DND-41 (cell line): Measurements from ENCODE around the gene TMEM8B.

ENCODE experiments used
- ATAC-seq: fragments of 200-7000 bp; cut with Tn5 transposase; 3 replicates; pipeline ENCODE4 v1.9.1; 2021; ENCODE audit warnings: low read depth; ENCODE audit not compliant: insufficient read depth
- DNase-seq: peaks from one replicate; pipeline ENCODE4 v3.0.0-alpha.2; 2020
- H2AFZ ChIP-seq: 2 replicates; pipeline ENCODE4 v1.6.0; 2012; ENCODE audit warnings: low read depth, low read length
- H3K27ac ChIP-seq: 2 replicates; pipeline ENCODE4 v1.5.1; 2012; ENCODE audit warnings: low read length, inconsistent platforms
- H3K27me3 ChIP-seq: fragments of 200-600 bp; sonication (generic); 2 replicates; pipeline ENCODE4 v1.6.0; 2012; ENCODE audit warnings: low read length, mild to moderate bottlenecking, inconsistent platforms; ENCODE audit not compliant: insufficient read depth, poor library complexity
- H3K36me3 ChIP-seq: 2 replicates; pipeline ENCODE4 v1.5.1; 2012; ENCODE audit warnings: low read length, inconsistent platforms; ENCODE audit not compliant: insufficient read depth
- H3K4me1 ChIP-seq: 2 replicates; pipeline ENCODE4 v1.5.1; 2012; ENCODE audit warnings: mild to moderate bottlenecking, low read length; ENCODE audit not compliant: insufficient read depth
- H3K4me2 ChIP-seq: 2 replicates; pipeline ENCODE4 v1.6.0; 2012; ENCODE audit warnings: mild to moderate bottlenecking, moderate library complexity, low read length, inconsistent platforms; ENCODE audit not compliant: insufficient read depth
- H3K4me3 ChIP-seq, 2 experiments: fragments of 200-600 bp in 1 of 2; shearing (Covaris generic) in 1 of 2; 2 replicates each; pipeline ENCODE4 v1.5.1; 2012 to 2016; ENCODE audit warnings: inconsistent platforms in 2 of 2, low read length in 2 of 2, mild to moderate bottlenecking in 2 of 2, low read depth in 1 of 2, moderate library complexity in 1 of 2
- H3K79me2 ChIP-seq: 2 replicates; pipeline ENCODE4 v1.6.0; 2012; ENCODE audit warnings: low read length, inconsistent platforms; ENCODE audit not compliant: insufficient read depth
- H3K9ac ChIP-seq: 2 replicates; pipeline ENCODE4 v1.6.0; 2012; ENCODE audit warnings: low read depth, mild to moderate bottlenecking, inconsistent platforms, low read length, moderate library complexity
- H3K9me3 ChIP-seq: 2 replicates; pipeline ENCODE4 v1.5.1; 2012; ENCODE audit warnings: low read length, moderate library complexity, mild to moderate bottlenecking, inconsistent platforms; ENCODE audit not compliant: insufficient read depth, severe bottlenecking
- H4K20me1 ChIP-seq: 2 replicates; pipeline ENCODE4 v1.6.0; 2012; ENCODE audit warnings: low read length; ENCODE audit not compliant: insufficient read depth
- CTCF ChIP-seq: IDR thresholded peaks from 2 replicates; pipeline ENCODE4 v1.5.1; 2012; ENCODE audit warnings: borderline replicate concordance, low read length, moderate library complexity, mild to moderate bottlenecking; ENCODE audit not compliant: poor library complexity, severe bottlenecking; ENCODE audit errors: extremely low read depth
- EZH2 ChIP-seq: IDR thresholded peaks from 3 replicates; pipeline ENCODE4 v1.6.1; 2012; ENCODE audit warnings: borderline replicate concordance, low read depth, mild to moderate bottlenecking, moderate library complexity, low read length, inconsistent platforms; ENCODE audit not compliant: severe bottlenecking

The TMEM8B gene

GRCh38 chr9:35789541-35789940 is 39.5 kb upstream of the TMEM8B start:
- Histone ChIP-seq H3K4me1 (no peaks in the 10 kb centered on the region), H2AFZ (no peak overlapping the region), H3K79me2 (no peaks in the 10 kb centered on the region), H3K27me3 (no peaks in the 10 kb centered on the region), H3K36me3 (peaks cover 15% of the 10 kb centered on the region), H3K9ac (no peak overlapping the region), H3K27ac (no peak overlapping the region), H3K9me3 (no peaks in the 10 kb centered on the region), H4K20me1 (no peaks in the 10 kb centered on the region), H3K4me3 (no peak overlapping the region), H3K4me2 (no peak overlapping the region)
- DNase-seq (no peak), ATAC-seq (no peak)
- TF ChIP-seq CTCF (no peak), EZH2 (no peak)

GRCh38 chr9:35790025-35790384 is 39.0 kb upstream of the TMEM8B start:
- Histone ChIP-seq H3K4me2 (no peak overlapping the region), H3K4me3 (no peak overlapping the region)
- ATAC-seq, result peak; percentile 27; the same call in 2 of the 3 replicates

GRCh38 chr9:35790385-35791296 is 38.4 kb upstream of the TMEM8B start:
- DNase-seq (peak; percentile 62), ATAC-seq (peak; percentile 96)
- no peak overlapping the region for H3K27ac ChIP-seq
- H3K9ac ChIP-seq, result no peak overlapping the region
- no peak for TF ChIP-seq EZH2
- peak; percentile 93 for TF ChIP-seq CTCF
- H3K4me2 ChIP-seq, result no peak overlapping the region
- no peak overlapping the region for H2AFZ ChIP-seq
- no peaks in the 10 kb centered on the region for H4K20me1 ChIP-seq
- no peaks in the 10 kb centered on the region for H3K4me1 ChIP-seq
- no peaks in the 10 kb centered on the region for H3K9me3 ChIP-seq
- H3K79me2 ChIP-seq, result no peaks in the 10 kb centered on the region
- peaks cover 15% of the 10 kb centered on the region for H3K36me3 ChIP-seq
- H3K4me3 ChIP-seq, result no peak overlapping the region
- H3K27me3 ChIP-seq, result no peaks in the 10 kb centered on the region

More at GRCh38 chr9:35790025-35790384, 39.0 kb upstream of the TMEM8B start:
- Histone ChIP-seq H2AFZ (no peak overlapping the region), H3K27ac (no peak overlapping the region), H3K9ac (no peak overlapping the region), H3K36me3 (peaks cover 15% of the 10 kb centered on the region), H3K27me3 (no peaks in the 10 kb centered on the region), H3K9me3 (no peaks in the 10 kb centered on the region), H3K79me2 (no peaks in the 10 kb centered on the region), H3K4me1 (no peaks in the 10 kb centered on the region), H4K20me1 (no peaks in the 10 kb centered on the region)
- TF ChIP-seq EZH2 (no peak), CTCF (no peak)
- DNase-seq, result no peak
